HG02884 (cell line): ENCODE results near the gene DMAC2.
"Not testable (repeated sequence)": the region's sequence is repeated elsewhere in the genome, so short reads cannot be mapped to it uniquely, and the experiment has no call there.

ENCODE experiments used
- ATAC-seq: cut with Tn5 transposase; IDR thresholded peaks from one replicate; pipeline ENCODE4 v1.9.1; 2021; ENCODE audit warnings: mild to moderate bottlenecking, moderate library complexity; ENCODE audit not compliant: unreplicated experiment

DMAC2 gene

GRCh38 chr19:41439441-41440222, at the start of gene DMAC2:
TSS of gene DMAC2 (minus strand) at chr19:41439912. CDS start at chr19:41439899, 13 bp downstream.
- peak; percentile 86 for ATAC-seq

- ATAC-seq: not testable (repeated sequence)
Measured at GRCh38 chr19:41486953-41487352, 47.2 kb upstream of the DMAC2 start.

GRCh38 chr19:41484822-41485221, 45.1 kb upstream of the DMAC2 start:
- ATAC-seq: no peak

DNA sequence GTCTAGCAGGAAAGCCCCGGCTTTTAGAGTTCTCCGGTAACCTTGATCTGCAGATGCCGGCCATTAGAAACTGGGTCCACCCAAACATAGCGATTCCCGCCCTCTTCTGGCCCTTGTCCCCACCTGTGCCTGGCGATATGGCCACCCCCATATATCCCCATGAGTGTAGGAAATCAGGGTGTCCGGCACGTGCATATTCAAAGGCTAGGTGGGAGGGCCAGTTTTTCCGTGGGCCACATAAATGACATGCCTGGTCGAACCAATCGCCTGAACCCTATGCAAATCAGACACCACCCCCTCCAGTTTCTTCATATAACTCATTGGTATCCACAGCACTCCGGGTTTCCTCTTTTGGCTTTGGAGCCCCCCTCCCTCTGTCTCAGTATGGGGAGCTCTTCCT, 40.6 kb upstream of the DMAC2 start:
- ATAC-seq: no peak

DNA sequence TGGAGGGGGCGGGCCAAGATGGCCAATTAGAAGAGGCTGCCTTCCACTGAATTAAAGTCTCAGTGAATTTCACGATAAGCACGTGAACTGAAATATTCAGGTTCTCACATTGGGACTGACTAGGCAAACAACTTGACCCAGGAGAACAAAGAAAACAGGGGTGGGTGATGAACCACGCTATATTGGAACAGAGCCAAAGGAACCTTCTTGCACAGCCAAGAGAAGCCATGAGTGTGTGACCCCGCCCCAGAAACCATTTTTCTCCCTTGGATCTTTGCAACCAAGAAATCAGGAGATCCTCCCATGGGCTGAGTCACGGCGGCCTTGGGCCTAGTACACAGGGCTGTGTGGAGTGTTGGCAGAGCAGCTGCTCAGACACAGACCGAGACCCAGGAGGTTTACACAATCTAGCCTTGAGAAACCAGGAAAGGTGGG, 40.1 kb upstream of the DMAC2 start:
- ATAC-seq: no peak

DNA sequence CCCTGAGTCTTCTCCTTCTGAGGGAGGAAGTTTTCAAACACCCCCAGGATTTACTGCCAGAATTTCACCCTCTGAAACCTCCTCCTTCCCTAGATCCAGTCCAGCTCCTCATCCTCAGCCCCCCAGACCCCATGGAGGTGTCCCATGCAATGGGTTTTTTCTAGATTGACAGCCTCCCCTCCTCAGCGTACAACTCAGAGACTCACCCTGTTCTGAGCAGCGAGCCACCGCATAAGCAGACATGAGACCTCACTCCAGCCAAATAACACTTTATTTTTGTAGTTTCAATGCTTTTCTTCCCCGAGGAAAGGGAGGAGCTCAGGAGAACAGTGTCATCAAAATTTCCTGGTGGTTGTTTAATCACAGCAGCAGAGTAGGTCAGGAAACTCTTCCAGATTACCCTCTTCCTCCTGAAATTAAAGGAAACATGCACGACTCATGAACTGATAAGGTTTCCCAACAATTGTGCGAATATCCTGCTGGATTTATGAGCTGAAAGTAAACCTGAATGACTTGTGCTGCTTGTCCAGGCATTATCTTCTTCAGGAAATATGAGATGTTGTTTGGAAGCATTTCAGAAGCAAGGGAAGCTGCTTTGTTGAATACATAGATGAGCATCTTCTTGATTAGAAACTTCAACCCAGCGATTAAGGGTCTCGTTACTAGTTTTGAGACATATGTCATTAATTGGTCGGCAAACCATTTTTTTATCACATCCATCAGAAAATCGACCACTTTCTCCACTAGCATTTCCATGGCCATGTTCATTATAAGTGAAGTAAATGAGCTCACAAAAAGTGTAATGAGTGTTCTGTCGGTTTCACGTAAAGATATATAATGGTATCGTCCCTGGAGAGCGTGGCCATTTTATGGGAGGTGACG, 39.4 kb upstream of the DMAC2 start:
- ATAC-seq: no peak

- no peak for ATAC-seq
Measured at GRCh38 chr19:41478171-41478570, 38.5 kb upstream of the DMAC2 start.

DNA sequence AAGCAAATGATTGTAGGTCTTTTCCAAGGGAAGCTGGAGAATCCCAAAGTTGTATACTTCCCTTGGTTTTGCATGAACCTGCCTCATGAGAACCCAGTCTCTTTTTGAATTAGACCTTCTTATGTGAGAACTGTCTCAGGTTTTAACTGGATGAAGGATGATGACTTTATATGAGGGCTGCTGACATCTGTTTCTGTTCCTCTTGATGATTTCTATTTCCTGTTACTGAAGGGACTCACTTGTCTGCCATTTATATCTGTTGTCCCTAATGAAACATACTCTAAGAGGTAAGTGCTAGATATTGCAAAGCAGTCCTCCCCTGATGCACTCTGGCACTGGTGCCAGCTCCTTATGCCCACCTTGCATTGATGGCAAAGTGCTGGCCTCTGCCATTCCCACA, 36.9 kb upstream of the DMAC2 start:
- no peak for ATAC-seq

DNA sequence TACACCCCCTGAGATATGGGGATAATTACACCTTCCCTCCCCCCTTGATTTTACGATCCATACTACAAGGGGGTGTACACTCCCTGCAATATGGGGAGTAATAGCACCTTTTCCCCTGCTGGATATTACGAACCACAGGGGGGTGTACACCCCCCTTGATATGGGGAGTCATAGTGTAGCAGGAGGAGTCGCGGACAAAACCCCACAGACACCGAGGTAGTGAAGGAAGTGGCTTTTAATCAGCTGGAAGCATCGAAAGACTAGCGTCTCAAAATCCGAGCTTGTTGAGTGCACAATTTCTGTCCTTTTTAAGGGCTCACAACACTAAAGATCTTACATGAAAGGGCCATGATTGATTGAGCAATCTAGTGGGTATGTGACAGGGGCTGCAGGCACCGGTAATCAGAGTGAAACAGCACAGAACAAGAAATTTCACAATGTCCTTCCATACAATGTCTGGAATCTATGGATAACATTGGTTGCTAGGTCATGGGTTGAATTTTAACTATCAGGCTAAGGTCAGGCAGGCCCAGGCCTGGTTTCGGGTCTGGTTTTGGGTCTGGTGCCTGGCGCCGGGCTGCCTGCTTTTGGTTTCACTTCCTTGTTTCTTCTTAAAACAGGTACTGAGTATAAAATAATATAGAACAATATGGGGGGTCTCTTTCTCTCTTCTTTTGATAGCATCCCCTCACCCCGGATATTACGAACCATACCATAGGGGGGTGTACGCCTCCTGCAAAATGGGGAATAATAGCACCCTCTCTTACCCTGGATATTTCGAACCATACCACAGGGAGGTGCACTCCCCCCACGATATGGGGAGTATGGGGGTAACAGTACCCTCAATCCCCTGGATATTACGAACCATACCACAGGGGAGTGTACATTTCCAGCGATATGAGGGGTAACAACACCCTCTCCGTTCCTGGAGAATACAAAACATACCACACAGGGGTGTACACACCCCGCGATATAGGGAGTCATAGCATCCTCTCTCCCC, 23.8 kb upstream of the DMAC2 start:
- ATAC-seq: not testable (repeated sequence)

GRCh38 chr19:41462497-41462896, 22.8 kb upstream of the DMAC2 start:
- ATAC-seq: no peak

DNA sequence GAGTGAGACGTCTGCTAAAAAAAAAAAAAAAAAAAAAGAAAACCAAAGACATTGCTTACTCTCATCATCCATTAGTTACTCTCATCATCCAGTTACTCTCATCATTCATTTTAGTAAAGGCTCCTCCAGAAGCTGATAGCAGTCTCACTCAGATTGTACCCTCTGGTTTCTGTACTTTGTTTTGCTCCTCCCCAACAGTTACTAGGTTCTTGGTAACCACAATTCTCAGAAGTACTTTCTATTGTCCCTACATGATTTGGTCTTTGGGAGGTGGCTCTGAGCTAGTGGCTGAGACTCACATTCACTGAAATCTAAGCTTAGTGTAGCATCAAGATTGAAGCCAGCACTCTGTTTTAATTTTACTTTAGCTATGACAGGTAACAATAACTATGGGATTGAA, 17.5 kb upstream of the DMAC2 start:
- no peak for ATAC-seq

- ATAC-seq: no peak
Measured at GRCh38 chr19:41456342-41456918, 16.7 kb upstream of the DMAC2 start.

DNA sequence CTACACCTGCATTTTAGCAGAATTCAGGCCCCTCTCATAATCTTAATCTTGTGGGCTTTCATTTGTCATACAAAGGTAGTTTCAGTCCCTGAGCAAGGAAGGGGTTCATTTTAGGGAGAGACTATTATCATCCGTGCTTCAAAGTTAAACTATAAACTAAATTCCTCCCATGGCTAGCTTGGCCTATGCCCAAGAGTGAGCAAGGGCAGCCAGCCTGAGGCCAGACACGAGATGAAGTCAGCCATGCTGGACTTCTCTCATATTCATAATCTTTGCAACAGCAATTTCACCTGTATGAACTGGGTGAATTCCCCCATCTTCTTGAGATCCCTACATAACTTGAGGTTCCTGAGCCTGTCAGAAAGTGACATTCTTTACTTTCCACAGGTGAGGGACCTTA, 16.2 kb upstream of the DMAC2 start:
- ATAC-seq: no peak

DNA sequence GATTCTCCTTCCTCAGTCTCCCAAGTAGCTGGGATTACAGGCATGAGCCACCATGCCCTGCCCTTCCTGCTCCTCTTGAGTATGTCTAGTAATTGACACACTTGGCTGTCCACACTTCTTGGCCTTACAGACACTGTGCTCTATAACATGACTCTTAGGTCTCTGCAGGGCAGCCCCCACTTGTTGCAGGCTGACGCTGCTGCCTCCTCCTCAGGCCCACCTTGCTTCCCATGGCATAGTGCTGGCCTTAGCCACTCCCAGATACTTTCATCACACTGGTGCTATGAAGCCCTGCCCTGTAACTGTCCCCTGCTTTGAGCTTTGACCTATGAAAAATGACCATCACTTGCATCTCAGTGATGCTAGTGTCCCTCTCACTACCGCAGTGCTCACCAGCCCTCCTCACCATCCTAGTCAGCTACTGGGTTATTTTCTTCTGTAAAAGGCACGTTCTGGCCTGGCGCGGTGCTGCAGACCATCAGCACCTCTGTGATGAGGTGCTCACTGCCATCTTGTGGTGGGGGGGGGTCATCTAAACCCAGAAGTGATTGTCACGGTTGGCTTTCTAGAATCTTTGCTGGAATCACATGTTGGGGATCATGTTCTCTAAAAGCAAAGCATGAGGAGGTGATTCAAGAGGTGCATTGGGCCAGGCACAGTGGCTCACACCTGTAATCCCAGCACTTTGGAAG, 13.0 kb upstream of the DMAC2 start:
- no peak for ATAC-seq

DNA sequence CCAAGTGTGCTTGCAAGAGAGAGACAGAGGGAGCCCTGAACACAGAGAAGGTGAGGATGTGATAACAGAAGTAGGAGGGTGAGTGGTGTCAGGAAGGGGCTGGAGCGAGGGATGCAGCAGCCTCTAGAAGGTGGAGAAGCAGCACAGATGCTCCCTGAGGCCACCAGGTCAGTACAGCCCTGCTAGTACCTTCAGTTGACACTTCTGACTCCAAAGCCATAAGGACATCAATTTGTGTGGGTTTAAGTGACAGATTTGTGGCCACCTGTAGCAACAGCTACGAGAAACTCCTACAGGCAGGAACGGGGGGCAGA, 10.1 kb upstream of the DMAC2 start:
- ATAC-seq: no peak

DNA sequence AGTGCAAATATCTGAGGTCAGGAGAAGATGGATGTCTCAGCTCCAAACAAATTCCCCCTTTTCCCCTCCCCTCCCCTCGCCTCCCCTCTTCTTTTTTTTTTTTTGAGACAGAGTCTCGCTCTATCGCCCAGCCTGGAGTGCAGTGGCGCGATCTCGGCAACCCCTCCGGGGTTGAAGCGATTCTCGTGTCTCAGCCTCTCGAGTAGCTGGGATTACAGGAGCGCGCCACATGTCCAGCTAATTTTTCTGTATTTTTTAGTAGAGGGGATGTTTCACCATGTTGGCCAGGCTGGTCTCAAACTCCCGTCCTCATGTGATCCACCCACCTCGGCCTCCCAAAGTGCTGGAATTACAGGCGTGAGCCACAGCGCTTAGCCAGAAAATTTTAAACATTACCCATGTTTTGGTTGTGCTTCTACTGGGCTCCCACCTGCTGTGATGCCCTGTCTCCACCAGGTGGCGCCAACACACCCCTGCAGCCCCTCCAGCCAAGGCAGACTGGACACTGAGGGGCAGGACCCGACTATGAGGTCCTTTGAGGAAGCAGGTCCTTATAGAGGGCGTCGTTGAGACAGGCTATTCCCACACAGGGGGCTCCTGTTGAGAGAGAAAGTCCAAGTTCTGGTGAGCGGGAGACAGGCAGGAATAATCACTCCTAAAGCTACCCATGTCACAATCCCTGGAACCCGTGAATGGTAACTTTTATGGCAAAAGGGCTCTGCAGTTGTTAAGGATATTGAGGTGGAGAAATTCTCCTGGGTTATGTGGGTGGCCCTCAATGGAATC, 9.6 kb upstream of the DMAC2 start:
- ATAC-seq: no peak

DNA sequence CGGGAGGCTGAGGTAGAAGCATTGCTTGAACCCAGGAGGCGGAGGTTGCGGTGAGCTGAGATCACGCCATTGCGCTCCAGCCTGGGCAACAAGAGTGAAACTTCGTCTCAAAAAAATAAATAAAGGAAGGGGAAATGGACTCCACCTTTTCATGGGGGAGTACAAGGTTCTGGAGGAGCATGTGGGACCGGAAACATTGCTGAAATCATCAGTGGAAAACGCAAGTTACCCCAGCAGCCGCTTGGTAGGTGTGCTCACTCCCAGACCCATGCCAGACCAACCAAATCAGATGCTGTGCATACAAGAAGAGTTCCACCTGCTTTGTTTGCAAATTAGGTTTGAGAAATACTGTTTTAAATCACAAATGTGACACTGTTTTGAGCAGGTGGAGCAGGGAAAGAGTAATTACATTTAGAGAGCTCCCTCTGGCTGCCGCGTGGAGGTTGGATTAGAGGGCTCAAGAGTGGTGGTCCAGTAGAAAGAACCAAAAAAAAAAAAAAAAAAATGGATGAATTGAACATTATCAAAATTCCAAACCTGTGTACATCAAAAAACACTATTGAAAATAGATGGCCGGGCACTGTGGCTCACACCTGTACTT, 8.1 kb upstream of the DMAC2 start:
- no peak for ATAC-seq

- no peak for ATAC-seq
Measured at GRCh38 chr19:41445575-41445974, 5.9 kb upstream of the DMAC2 start.
